GM21723 (cell line): ENCODE results near the gene ABCD1.
"Not testable (repeated sequence)": the region's sequence is repeated elsewhere in the genome, so short reads cannot be mapped to it uniquely, and the experiment has no call there.

Source experiments
- ATAC-seq: cut with Tn5 transposase; IDR thresholded peaks from one replicate; pipeline ENCODE4 v1.9.1; 2021; ENCODE audit warnings: mild to moderate bottlenecking, moderate library complexity; ENCODE audit not compliant: unreplicated experiment

ABCD1 gene

GRCh38 chrX:153732401-153732800 lies 7.7 kb downstream of the ABCD1 start:
- ATAC-seq = no peak

- no peak for ATAC-seq
Measured at GRCh38 chrX:153733651-153734240, 9.1 kb downstream of the ABCD1 start.

GRCh38 chrX:153734871-153735270 lies 10.2 kb downstream of the ABCD1 start:
- no peak for ATAC-seq

- no peak for ATAC-seq
Measured at GRCh38 chrX:153735274-153735673, 10.6 kb downstream of the ABCD1 start.

DNA sequence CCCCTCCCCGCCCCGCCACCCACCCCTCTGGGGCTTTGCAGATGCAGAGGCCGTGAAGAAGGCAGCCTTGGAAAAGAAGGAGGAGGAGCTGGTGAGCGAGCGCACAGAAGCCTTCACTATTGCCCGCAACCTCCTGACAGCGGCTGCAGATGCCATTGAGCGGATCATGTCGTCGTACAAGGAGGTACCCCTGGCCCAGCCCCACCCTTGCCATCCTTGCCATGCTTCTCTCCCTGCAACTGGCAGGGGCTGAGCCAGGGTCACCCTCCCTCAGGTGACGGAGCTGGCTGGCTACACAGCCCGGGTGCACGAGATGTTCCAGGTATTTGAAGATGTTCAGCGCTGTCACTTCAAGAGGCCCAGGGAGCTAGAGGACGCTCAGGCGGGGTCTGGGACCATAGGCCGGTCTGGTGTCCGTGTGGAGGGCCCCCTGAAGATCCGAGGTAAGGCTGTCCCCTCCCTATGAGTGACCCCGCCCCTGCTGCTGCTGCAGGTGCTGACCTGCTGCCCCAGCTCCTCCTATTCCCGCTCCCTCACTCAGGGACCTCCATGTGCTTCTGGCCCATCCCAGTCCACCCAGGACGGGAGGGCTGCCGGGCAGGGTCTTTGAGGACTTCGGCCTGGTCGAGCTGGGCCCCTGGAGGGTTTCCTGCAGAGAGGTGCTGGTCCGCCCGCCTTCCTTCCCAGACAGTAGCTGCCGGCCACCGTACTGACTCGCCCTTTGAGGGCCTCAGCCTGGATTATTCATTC lies 11.6 kb downstream of the ABCD1 start:
- no peak for ATAC-seq

GRCh38 chrX:153736871-153737441 lies 12.3 kb downstream of the ABCD1 start:
- no peak for ATAC-seq

DNA sequence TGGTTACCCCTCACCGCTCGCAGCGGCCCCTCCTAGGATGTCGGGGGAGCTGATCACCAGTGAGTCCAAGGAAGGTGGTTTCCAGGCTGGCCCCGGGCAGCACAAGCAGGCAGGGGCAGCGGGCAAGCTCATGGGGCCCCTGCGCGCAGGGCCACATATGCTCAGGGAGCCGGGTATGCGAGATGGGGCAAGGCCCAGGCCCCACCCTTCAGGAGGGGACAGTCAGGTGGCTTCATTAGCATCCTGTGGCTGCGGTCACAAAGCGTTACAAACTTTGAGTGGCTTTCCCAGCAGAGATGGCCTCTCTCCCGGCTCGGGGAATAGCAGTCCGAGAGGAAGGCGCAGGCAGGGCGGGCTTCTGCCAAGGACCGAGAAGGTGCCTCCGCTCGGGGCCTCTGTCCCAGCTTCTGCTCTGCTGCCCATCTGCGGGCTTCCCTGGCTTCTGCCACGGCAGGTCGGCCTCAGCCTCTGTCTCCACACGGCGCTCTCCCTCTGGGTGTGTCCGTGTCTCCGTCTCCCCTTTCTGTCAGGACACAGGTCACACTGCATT lies 13.5 kb downstream of the ABCD1 start:
- ATAC-seq = no peak

DNA sequence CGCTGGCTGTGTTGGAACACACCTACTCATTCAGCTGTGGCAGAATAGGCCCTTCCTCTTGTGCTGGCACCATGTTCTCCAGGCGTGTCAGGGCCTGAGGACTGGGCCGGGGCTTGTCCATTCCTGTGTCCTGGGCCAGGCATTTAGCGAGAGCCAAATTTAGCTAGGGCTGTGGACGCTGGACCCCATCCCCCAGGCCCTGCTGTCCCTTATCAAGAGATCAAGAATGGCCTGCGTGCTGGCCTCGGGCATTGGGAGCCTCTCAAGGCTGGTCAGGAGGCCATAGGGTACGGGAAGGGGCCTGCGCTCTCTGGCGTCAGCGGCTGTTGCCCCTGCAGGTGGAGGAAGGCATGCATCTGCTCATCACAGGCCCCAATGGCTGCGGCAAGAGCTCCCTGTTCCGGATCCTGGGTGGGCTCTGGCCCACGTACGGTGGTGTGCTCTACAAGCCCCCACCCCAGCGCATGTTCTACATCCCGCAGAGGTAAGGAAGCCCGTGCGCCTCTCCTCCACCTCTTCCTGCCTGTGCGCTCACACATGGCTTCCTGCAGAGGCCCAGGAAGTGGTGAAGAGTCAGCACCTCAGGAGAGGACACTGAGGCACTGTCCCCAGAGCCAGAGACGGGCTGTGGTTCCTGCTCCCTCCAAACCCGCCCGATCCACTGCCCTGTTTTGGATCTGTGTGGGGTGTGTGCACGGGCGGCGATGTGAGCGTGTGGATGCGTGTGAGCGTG lies 15.3 kb downstream of the ABCD1 start:
- ATAC-seq = no peak

DNA sequence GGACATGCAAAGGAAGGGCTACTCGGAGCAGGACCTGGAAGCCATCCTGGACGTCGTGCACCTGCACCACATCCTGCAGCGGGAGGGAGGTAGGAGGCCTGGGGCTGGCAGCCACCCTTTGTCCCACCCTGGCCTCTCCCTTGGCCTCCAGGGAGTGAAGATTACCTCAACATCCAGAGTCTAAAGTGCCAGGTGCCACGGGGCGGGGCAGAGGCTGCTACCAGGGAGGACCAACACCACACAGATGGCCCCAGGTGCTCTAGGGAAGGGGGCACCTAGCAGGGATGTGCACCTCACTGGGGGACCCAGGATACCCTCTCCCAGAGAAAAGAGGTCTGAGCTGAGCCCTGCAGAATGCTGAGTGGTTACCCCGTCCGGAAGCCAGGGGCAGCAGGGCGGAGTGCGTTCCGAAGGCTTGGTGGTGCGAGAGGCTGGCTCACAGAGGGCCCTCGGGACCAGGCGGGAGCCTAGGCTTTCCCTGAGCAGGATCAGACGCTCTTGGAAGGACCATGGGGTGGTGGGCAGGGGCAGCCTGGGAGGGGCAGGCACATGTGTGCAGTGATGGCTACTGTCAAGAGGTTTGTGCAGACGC lies 16.1 kb downstream of the ABCD1 start:
- no peak for ATAC-seq

DNA sequence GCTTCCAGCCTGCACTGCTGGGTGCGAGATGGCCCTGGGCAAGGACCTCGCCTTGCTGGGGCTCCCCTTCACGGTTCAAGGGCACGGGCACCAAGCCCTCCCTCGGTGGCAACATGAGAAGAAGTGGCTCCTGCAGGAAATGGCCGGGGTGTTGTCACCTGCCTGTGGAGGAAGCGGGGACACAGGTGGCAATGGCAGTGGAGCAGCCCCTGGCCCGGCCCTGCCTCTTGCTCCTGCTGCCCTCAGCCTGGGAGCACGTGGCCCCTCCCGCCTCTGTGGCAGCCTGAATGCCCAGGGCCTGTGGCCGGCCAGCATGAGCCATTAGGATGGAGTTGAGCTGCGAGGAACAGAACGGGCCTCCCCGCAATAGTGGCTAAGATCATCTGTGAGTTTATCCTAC lies 16.8 kb downstream of the ABCD1 start:
- no peak for ATAC-seq

- ATAC-seq = not testable (repeated sequence)
Measured at GRCh38 chrX:153742111-153742510, 17.5 kb downstream of the ABCD1 start.

- not testable (repeated sequence) for ATAC-seq
Measured at GRCh38 chrX:153742796-153743467, 18.3 kb downstream of the ABCD1 start.

- ATAC-seq = not testable (repeated sequence)
Measured at GRCh38 chrX:153743468-153744209, 19.0 kb downstream of the ABCD1 start.

DNA sequence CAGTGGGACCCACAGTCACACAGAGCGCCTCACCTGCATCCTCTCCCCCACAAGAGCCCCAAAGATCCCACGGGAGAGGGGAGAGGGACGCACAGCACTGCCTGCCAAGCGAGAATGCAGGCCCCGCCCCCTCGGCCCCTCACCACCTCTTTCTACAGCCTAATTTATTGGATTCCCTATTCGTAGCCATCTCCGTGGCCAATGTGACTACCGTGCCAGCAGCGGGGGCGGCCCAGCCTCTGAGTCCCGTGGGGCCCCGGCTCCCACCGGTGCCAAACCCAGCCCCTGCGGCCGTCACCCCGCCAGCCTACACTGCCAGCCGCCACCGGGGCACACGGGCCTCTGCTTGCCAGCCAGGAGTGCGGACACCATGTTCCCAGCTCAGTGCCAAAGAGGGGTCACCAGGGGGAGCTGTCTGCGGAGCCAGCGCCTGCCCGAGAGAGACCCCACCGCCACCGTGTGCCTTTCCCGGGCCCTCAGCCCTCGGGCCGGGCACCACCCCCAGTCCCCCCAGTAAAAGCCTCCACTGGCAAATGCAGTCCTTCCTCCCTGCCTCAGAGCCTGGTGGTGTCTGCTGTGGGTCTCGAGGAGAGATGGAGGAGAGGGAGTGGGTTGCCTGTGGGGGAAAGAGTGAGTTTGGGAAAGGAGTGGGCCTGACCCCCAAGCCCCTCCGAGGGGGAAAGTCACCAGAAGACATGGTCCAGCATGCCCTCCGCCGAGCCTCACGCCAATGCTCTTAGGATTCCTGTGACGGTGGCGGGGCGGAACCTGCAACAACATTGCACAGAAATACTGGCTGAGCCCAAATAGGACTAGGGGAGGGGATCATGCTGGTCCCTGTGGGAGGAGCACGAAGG lies 19.8 kb downstream of the ABCD1 start:
- no peak for ATAC-seq

DNA sequence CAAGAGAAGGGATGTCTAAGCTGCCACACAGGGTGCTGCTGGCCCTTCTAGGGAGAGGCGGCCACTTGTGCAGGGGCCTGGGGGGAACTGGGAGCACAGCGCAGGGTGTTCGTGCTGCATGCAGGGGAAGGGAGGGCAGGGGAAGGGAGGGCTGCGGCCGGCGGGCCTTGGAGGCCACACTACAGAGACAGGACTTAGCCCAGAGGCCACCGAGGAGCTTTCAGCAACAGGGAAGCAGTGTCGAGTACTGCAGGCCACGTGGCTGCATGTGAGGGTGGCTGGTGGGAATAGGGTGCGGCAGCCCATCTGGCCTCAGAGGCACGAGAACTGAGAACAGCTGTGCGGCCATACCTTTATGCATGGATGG lies 20.4 kb downstream of the ABCD1 start:
- ATAC-seq = not testable (repeated sequence)

DNA sequence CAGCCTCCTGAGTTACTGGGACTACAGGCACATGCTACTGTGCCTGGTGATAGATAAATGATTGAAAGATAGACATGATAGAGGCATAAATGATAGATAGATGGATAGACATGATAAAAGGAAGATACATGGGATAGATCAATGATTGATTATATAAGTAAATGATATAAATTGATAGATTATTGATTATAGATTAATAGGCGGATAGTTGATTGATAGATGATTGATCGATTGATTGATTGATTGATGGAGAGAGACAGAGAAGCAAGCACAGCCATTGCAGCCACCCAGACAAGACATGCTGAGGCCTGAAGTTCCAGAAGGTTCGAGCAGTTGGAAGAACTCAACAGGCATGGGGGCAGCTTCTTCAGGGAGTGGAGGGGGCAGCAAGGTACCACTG lies 21.7 kb downstream of the ABCD1 start:
- ATAC-seq = no peak

GRCh38 chrX:153746991-153747390 lies 22.3 kb downstream of the ABCD1 start:
- ATAC-seq = not testable (repeated sequence)

GRCh38 chrX:153749017-153749416 lies 24.4 kb downstream of the ABCD1 start:
- not testable (repeated sequence) for ATAC-seq
